Measurements from ENCODE around the gene PTH2.

DNA sequence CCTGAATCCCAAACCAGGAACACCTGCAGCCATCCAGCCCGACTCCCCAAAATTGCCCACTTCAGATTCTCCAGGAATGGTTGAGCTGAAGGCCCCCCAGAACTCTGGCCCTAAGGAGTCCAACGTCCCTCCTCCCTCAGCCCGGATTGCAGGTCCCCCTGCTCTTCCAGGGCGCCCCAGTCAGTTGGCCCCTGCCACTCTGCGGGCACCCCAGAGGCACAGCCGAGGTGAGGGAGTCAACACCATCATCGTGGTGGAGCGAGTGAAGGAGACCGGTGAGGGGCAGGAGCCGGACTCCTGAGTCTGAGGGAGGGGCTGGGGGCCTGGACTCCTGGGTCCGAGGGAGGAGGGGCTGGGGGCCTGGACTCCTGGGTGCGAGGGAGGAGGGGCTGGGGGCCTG is 4.1 kb upstream of the PTH2 start:
- TF ChIP-seq, protein P1, sequence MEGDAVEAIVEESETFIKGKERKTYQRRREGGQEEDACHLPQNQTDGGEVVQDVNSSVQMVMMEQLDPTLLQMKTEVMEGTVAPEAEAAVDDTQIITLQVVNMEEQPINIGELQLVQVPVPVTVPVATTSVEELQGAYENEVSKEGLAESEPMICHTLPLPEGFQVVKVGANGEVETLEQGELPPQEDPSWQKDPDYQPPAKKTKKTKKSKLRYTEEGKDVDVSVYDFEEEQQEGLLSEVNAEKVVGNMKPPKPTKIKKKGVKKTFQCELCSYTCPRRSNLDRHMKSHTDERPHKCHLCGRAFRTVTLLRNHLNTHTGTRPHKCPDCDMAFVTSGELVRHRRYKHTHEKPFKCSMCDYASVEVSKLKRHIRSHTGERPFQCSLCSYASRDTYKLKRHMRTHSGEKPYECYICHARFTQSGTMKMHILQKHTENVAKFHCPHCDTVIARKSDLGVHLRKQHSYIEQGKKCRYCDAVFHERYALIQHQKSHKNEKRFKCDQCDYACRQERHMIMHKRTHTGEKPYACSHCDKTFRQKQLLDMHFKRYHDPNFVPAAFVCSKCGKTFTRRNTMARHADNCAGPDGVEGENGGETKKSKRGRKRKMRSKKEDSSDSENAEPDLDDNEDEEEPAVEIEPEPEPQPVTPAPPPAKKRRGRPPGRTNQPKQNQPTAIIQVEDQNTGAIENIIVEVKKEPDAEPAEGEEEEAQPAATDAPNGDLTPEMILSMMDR (IDR thresholded peaks at IDR 0.05): no peak
- no peak for TF ChIP-seq POLR2A (IDR thresholded peaks at IDR 0.05)

All from body of pancreas (tissue), 4 donors.